Hepatocyte (in vitro differentiated cells): Measurements from ENCODE around the gene TFCP2L1. TPM values are rescaled to one million over a fixed set of nuclear protein-coding genes. Genes with fewer than 3 reads are reported as not detected.

Experiments
- DNase-seq: peaks from one replicate; pipeline ENCODE4 v3.0.0-alpha.2; 2016; ENCODE audit warnings: low spot score
- H2AFZ ChIP-seq: fragments of 200-600 bp; sonication (generic); 2 replicates; pipeline ENCODE4 v1.6.0; 2016; ENCODE audit warnings: antibody characterized with exemption, mild to moderate bottlenecking
- H3K27ac ChIP-seq: fragments of 200-600 bp; sonication (generic); 2 replicates; pipeline ENCODE4 v1.5.1; 2016; ENCODE audit warnings: mild to moderate bottlenecking
- H3K27me3 ChIP-seq: fragments of 200-600 bp; sonication (generic); 2 replicates; pipeline ENCODE4 v1.6.1; 2016
- H3K36me3 ChIP-seq: fragments of 200-600 bp; sonication (generic); replicated peaks from 2 replicates; pipeline ENCODE4 v1.5.1; 2016; ENCODE audit warnings: low read depth; ENCODE audit not compliant: insufficient read depth
- H3K4me1 ChIP-seq: fragments of 200-600 bp; sonication (generic); 2 replicates; pipeline ENCODE4 v1.5.1; 2016; ENCODE audit warnings: mild to moderate bottlenecking, moderate library complexity; ENCODE audit not compliant: insufficient read depth
- H3K4me2 ChIP-seq: fragments of 200-600 bp; sonication (generic); 2 replicates; pipeline ENCODE4 v1.6.0; 2016
- H3K4me3 ChIP-seq: fragments of 200-600 bp; sonication (generic); 2 replicates; pipeline ENCODE4 v1.5.1; 2016; ENCODE audit warnings: mild to moderate bottlenecking
- H3K79me2 ChIP-seq: fragments of 200-600 bp; sonication (generic); 2 replicates; pipeline ENCODE4 v1.6.0; 2017; ENCODE audit warnings: mild to moderate bottlenecking
- H3K9me2 ChIP-seq: fragments of 200-600 bp; sonication (generic); replicated peaks from 2 replicates; pipeline ENCODE4 v1.6.0; 2017; ENCODE audit warnings: mild to moderate bottlenecking; ENCODE audit not compliant: insufficient read depth
- H3K9me3 ChIP-seq: fragments of 200-600 bp; sonication (generic); 2 replicates; pipeline ENCODE4 v1.5.1; 2016; ENCODE audit warnings: low read depth, mild to moderate bottlenecking
- H4K20me1 ChIP-seq: fragments of 200-600 bp; sonication (generic); 2 replicates; pipeline ENCODE4 v1.6.0; 2016; ENCODE audit warnings: mild to moderate bottlenecking; ENCODE audit not compliant: insufficient read depth, poor library complexity, severe bottlenecking
- CTCF ChIP-seq: fragments of 200-600 bp; sonication (generic); IDR thresholded peaks from 2 replicates; pipeline ENCODE4 v1.5.1; 2016; ENCODE audit warnings: antibody characterized with exemption, mild to moderate bottlenecking; ENCODE audit not compliant: poor library complexity
- EZH2 ChIP-seq: fragments of 200-600 bp; sonication (generic); IDR thresholded peaks from 2 replicates; pipeline ENCODE4 v1.6.1; 2016; ENCODE audit warnings: antibody characterized with exemption, mild to moderate bottlenecking, borderline replicate concordance
- EZH2phosphoT487 ChIP-seq: fragments of 200-600 bp; sonication (generic); IDR thresholded peaks from one replicate; pipeline ENCODE4 v1.6.1; 2018; ENCODE audit warnings: antibody characterized with exemption, mild to moderate bottlenecking, low read depth, moderate library complexity; ENCODE audit not compliant: unreplicated experiment, severe bottlenecking
- WGBS: methylation state at CpG from one replicate; pipeline ENCODE4 v1.1.6; 2016; ENCODE audit warnings: low lambda C conversion rate; ENCODE audit errors: missing lambda C conversion rate; 5-methylcytosine and 5-hydroxymethylcytosine counted together
- polyA plus RNA-seq: library from polyadenylated mRNA; unstranded; fragments of >200 nt; fragmentation: Nextera tagmentation; extraction: Ambion mirVana; gene quantifications from 2 replicates; pipeline ENCODE4 v1.2.1, GENCODE V29; 2016
- total RNA-seq: library from RNA; depleted of rRNA; stranded (reverse); fragments of >200 nt; gene quantifications from 2 replicates; pipeline ENCODE4 v1.2.3, GENCODE V29; 2014

TFCP2L1 gene
- total and polyA plus RNA-seq, 2 experiments from 2014 or later = 1.1 to 2.5 TPM

GRCh38 chr2:121244616-121245015 is 40.4 kb downstream of the TFCP2L1 start:
- H3K9me3 ChIP-seq = no peaks in the 10 kb centered on the region
- H3K36me3 ChIP-seq = no peaks in the 10 kb centered on the region
- no peaks in the 10 kb centered on the region for H4K20me1 ChIP-seq
- no peak for TF ChIP-seq EZH2
- no peak for TF ChIP-seq EZH2phosphoT487
- no peak for TF ChIP-seq CTCF
- H3K9me2 ChIP-seq = no peaks in the 10 kb centered on the region
- H3K4me3 ChIP-seq = no peak overlapping the region
- no peak overlapping the region for H2AFZ ChIP-seq
- H3K27me3 ChIP-seq = no peaks in the 10 kb centered on the region
- DNase-seq = no peak
- no peak overlapping the region for H3K27ac ChIP-seq
- no peaks in the 10 kb centered on the region for H3K4me1 ChIP-seq
- no peak overlapping the region for H3K4me2 ChIP-seq
- no peaks in the 10 kb centered on the region for H3K79me2 ChIP-seq
- WGBS = 96% methylated on average over 11 of the region's 11 CpGs

- TF ChIP-seq CTCF (no peak), EZH2 (no peak), EZH2phosphoT487 (no peak)
- Histone ChIP-seq H3K9me2 (no peaks in the 10 kb centered on the region), H3K36me3 (no peaks in the 10 kb centered on the region), H2AFZ (no peak overlapping the region), H3K4me3 (no peak overlapping the region), H3K79me2 (no peaks in the 10 kb centered on the region), H3K27me3 (no peaks in the 10 kb centered on the region), H3K4me1 (no peaks in the 10 kb centered on the region), H3K9me3 (no peaks in the 10 kb centered on the region), H3K27ac (no peak overlapping the region), H4K20me1 (no peaks in the 10 kb centered on the region), H3K4me2 (no peak overlapping the region)
- no peak for DNase-seq
- WGBS = 94% methylated on average over 16 of the region's 16 CpGs
Observed at GRCh38 chr2:121243821-121244460, 41.1 kb downstream of the TFCP2L1 start.

DNA sequence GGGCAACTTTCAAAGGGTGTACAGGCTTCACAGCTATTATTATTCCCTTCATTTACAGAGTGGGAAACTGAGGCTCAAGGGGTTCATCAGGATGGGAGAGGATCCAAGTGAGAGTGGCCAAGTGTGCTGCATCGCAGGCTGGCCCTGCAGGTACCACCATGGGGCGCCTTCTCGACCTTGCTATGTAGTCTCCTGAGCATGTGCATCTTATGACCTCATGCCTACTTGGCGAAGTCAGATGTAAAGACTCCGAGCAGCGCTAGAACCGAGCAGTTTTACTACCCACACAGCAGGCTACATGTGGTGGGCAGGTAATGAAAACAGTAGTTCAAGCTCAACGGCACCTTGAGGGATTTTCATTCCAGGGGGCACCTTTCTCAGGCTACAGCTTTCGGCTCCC is 42.0 kb downstream of the TFCP2L1 start:
- no peak for DNase-seq
- 95% methylated on average over 9 of the region's 9 CpGs for WGBS
- H3K4me3 ChIP-seq = no peak overlapping the region
- no peaks in the 10 kb centered on the region for H3K36me3 ChIP-seq
- H3K27me3 ChIP-seq = no peaks in the 10 kb centered on the region
- H3K4me2 ChIP-seq = no peak overlapping the region
- H3K27ac ChIP-seq = no peak overlapping the region
- TF ChIP-seq CTCF = no peak
- TF ChIP-seq EZH2phosphoT487 = no peak
- TF ChIP-seq EZH2 = no peak
- no peaks in the 10 kb centered on the region for H3K9me3 ChIP-seq
- H3K79me2 ChIP-seq = no peaks in the 10 kb centered on the region
- no peaks in the 10 kb centered on the region for H3K9me2 ChIP-seq
- H2AFZ ChIP-seq = no peak overlapping the region
- no peaks in the 10 kb centered on the region for H4K20me1 ChIP-seq
- H3K4me1 ChIP-seq = no peaks in the 10 kb centered on the region
